Measurements from ENCODE around the gene JMJD1C.

DNA sequence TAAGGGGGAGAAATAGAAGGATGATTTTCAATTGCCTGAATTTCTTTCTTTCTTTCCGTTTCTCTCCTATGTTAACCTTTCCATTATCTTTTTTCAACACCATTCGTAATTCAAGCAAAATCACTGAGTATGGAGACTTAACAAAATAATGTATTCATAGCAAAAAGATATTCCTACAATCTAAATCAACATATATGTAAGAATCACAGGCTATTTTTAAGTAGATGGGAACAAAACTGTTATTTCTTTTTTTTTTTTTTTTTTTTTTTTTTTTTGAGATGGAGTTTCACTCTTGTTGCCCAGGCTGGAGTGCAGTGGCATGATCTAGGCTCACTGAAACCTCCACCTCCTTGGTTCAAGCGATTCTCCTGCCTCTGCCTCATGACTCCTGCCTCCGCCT is 27.2 kb upstream of the JMJD1C start:
- no peak for TF ChIP-seq EZH2phosphoT487 (IDR thresholded peaks at IDR 0.05; ENCODE audit: borderline replicate concordance, low read depth, low read length)
- TF ChIP-seq, protein P1, sequence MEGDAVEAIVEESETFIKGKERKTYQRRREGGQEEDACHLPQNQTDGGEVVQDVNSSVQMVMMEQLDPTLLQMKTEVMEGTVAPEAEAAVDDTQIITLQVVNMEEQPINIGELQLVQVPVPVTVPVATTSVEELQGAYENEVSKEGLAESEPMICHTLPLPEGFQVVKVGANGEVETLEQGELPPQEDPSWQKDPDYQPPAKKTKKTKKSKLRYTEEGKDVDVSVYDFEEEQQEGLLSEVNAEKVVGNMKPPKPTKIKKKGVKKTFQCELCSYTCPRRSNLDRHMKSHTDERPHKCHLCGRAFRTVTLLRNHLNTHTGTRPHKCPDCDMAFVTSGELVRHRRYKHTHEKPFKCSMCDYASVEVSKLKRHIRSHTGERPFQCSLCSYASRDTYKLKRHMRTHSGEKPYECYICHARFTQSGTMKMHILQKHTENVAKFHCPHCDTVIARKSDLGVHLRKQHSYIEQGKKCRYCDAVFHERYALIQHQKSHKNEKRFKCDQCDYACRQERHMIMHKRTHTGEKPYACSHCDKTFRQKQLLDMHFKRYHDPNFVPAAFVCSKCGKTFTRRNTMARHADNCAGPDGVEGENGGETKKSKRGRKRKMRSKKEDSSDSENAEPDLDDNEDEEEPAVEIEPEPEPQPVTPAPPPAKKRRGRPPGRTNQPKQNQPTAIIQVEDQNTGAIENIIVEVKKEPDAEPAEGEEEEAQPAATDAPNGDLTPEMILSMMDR (conservative IDR thresholded peaks at IDR 0.05; ENCODE audit: low read length): no peak
